Activated CD8-positive, alpha-beta T cell treated with anti-CD3 and anti-CD28 coated beads, Interleukin-2, amount 10 ng/mL, durations not matched to agents 7 days and 5 days (primary cell): ENCODE measurements around the gene KCNG4. TPM values are rescaled to one million over a fixed set of nuclear protein-coding genes. Genes with fewer than 3 reads are reported as not detected.

Experiments used
- ATAC-seq: fragments of 150-1000 bp; cut with Tn5 transposase; one replicate; pipeline ENCODE4 v1.10.0; 2021; ENCODE audit warnings: moderate library complexity
- CTCF ChIA-PET: fragments of 350-600 bp; sonication (Branson Sonifier 250); formaldehyde crosslinking; loops from one replicate; lab custom pipeline; 2021; ENCODE audit warnings: antibody characterized with exemption; lab: Charles Lee
- POLR2A ChIA-PET: fragments of 350-600 bp; sonication (Branson Sonifier 250); formaldehyde crosslinking; loops from one replicate; lab custom pipeline; 2021; ENCODE audit warnings: antibody characterized with exemption; lab: Charles Lee
- DNase-seq: peaks from one replicate; pipeline ENCODE4 v3.0.0-alpha.2; 2020
- H3K27ac Mint-ChIP-seq: one replicate; pipeline ENCODE4 v1.8.0; 2021; ENCODE audit warnings: mild to moderate bottlenecking, mixed read lengths
- H3K27me3 Mint-ChIP-seq: one replicate; pipeline ENCODE4 v1.8.0; 2021; ENCODE audit warnings: low read depth, mixed read lengths
- H3K36me3 Mint-ChIP-seq: one replicate; pipeline ENCODE4 v1.8.0; 2021; ENCODE audit warnings: low read depth, mixed read lengths
- H3K4me1 Mint-ChIP-seq: one replicate; pipeline ENCODE4 v1.8.0; 2021; ENCODE audit warnings: low read depth, mixed read lengths
- H3K4me3 Mint-ChIP-seq: one replicate; pipeline ENCODE4 v1.8.0; 2021; ENCODE audit warnings: mild to moderate bottlenecking, mixed read lengths
- H3K9me3 Mint-ChIP-seq: one replicate; pipeline ENCODE4 v1.8.0; 2022; ENCODE audit warnings: mixed read lengths; ENCODE audit not compliant: insufficient read depth
- total RNA-seq, 2 experiments: library from RNA; stranded (reverse); gene quantifications; one replicate each; pipeline ENCODE4 v1.2.3, GENCODE V29; 2021

Gene KCNG4
- total RNA-seq, 2 experiments from 2014 or later, result not detected

GRCh38 chr16:84260766-84261554 lies 21.1 kb upstream of the KCNG4 start:
- POLR2A ChIA-PET, result no interaction called here
- H3K9me3 Mint-ChIP-seq, result no peaks in the 10 kb centered on the region
- ATAC-seq (no peak), DNase-seq (no peak)
- H3K4me3 Mint-ChIP-seq, result no peak overlapping the region
- peaks cover 9% of the 10 kb centered on the region for H3K27me3 Mint-ChIP-seq
- no peaks in the 10 kb centered on the region for H3K36me3 Mint-ChIP-seq
- no peak overlapping the region for H3K27ac Mint-ChIP-seq
- CTCF ChIA-PET, result no interaction called here
- H3K4me1 Mint-ChIP-seq, result no peaks in the 10 kb centered on the region

GRCh38 chr16:84259691-84260090 lies 19.9 kb upstream of the KCNG4 start:
- H3K27me3 Mint-ChIP-seq, result peaks cover 13% of the 10 kb centered on the region
- ChIA-PET POLR2A (no interaction called here), CTCF (interaction anchor here (1.6 kb wide), 1 partner anchor 73 kb away, joined by 4 read pairs; the partner anchor contains the start of gene TAF1C)
- no peak overlapping the region for H3K27ac Mint-ChIP-seq
- H3K4me3 Mint-ChIP-seq, result no peak overlapping the region
- DNase-seq (no peak), ATAC-seq (no peak)
- H3K9me3 Mint-ChIP-seq, result no peaks in the 10 kb centered on the region
- H3K4me1 Mint-ChIP-seq, result no peaks in the 10 kb centered on the region
- H3K36me3 Mint-ChIP-seq, result no peaks in the 10 kb centered on the region

GRCh38 chr16:84258266-84258665 lies 18.5 kb upstream of the KCNG4 start:
- no peak for DNase-seq
- ChIA-PET POLR2A (no interaction called here), CTCF (no interaction called here)
- peaks cover 17% of the 10 kb centered on the region for H3K27me3 Mint-ChIP-seq
- H3K9me3 Mint-ChIP-seq, result no peaks in the 10 kb centered on the region
- H3K27ac Mint-ChIP-seq, result no peak overlapping the region
- no peaks in the 10 kb centered on the region for H3K36me3 Mint-ChIP-seq
- H3K4me1 Mint-ChIP-seq, result no peaks in the 10 kb centered on the region
- H3K4me3 Mint-ChIP-seq, result no peak overlapping the region
- no peak for ATAC-seq

- peaks cover 19% of the 10 kb centered on the region for H3K27me3 Mint-ChIP-seq
Observed at GRCh38 chr16:84255050-84255810, 15.4 kb upstream of the KCNG4 start.

GRCh38 chr16:84254062-84254461 lies 14.2 kb upstream of the KCNG4 start:
- no peak for ATAC-seq

More at GRCh38 chr16:84255050-84255810, 15.4 kb upstream of the KCNG4 start:
- Mint-ChIP-seq H3K9me3 (no peaks in the 10 kb centered on the region), H3K36me3 (no peaks in the 10 kb centered on the region), H3K4me3 (no peak overlapping the region), H3K4me1 (no peaks in the 10 kb centered on the region), H3K27ac (no peak overlapping the region)
- ATAC-seq (no peak), DNase-seq (no peak)
- POLR2A ChIA-PET, result no interaction called here
- CTCF ChIA-PET, result no interaction called here

GRCh38 chr16:84253173-84253572 lies 13.4 kb upstream of the KCNG4 start:
- no peak overlapping the region for H3K27ac Mint-ChIP-seq
- DNase-seq, result no peak
- no peak for ATAC-seq
- POLR2A ChIA-PET, result no interaction called here
- CTCF ChIA-PET, result no interaction called here
- no peaks in the 10 kb centered on the region for H3K9me3 Mint-ChIP-seq
- peaks cover 17% of the 10 kb centered on the region for H3K27me3 Mint-ChIP-seq
- H3K36me3 Mint-ChIP-seq, result no peaks in the 10 kb centered on the region
- H3K4me1 Mint-ChIP-seq, result no peaks in the 10 kb centered on the region
- H3K4me3 Mint-ChIP-seq, result no peak overlapping the region

More at GRCh38 chr16:84254062-84254461, 14.2 kb upstream of the KCNG4 start:
- no peaks in the 10 kb centered on the region for H3K9me3 Mint-ChIP-seq
- no peak for DNase-seq
- H3K36me3 Mint-ChIP-seq, result no peaks in the 10 kb centered on the region
- no peak overlapping the region for H3K4me3 Mint-ChIP-seq
- H3K27me3 Mint-ChIP-seq, result peaks cover 19% of the 10 kb centered on the region
- no peak overlapping the region for H3K27ac Mint-ChIP-seq
- no peaks in the 10 kb centered on the region for H3K4me1 Mint-ChIP-seq
- POLR2A ChIA-PET, result no interaction called here
- CTCF ChIA-PET, result no interaction called here

GRCh38 chr16:84252184-84252583 lies 12.4 kb upstream of the KCNG4 start:
- Mint-ChIP-seq H3K4me1 (no peaks in the 10 kb centered on the region), H3K27ac (no peak overlapping the region), H3K4me3 (no peak overlapping the region), H3K9me3 (no peaks in the 10 kb centered on the region), H3K27me3 (peaks cover 14% of the 10 kb centered on the region), H3K36me3 (no peaks in the 10 kb centered on the region)
- POLR2A ChIA-PET, result no interaction called here
- DNase-seq (no peak), ATAC-seq (no peak)
- CTCF ChIA-PET, result no interaction called here

- ChIA-PET CTCF (no interaction called here), POLR2A (no interaction called here)
- Mint-ChIP-seq H3K27me3 (peaks cover 7% of the 10 kb centered on the region), H3K4me3 (no peak overlapping the region), H3K4me1 (no peaks in the 10 kb centered on the region), H3K36me3 (no peaks in the 10 kb centered on the region), H3K9me3 (no peaks in the 10 kb centered on the region), H3K27ac (no peak overlapping the region)
- DNase-seq, result no peak
- no peak for ATAC-seq
Observed at GRCh38 chr16:84247844-84248243, 8.0 kb upstream of the KCNG4 start.

- CTCF ChIA-PET, result no interaction called here
- H3K4me1 Mint-ChIP-seq, result no peaks in the 10 kb centered on the region
- H3K36me3 Mint-ChIP-seq, result no peaks in the 10 kb centered on the region
- DNase-seq (no peak), ATAC-seq (no peak)
- POLR2A ChIA-PET, result no interaction called here
- no peak overlapping the region for H3K4me3 Mint-ChIP-seq
- no peak overlapping the region for H3K27ac Mint-ChIP-seq
- no peaks in the 10 kb centered on the region for H3K9me3 Mint-ChIP-seq
- peaks cover 7% of the 10 kb centered on the region for H3K27me3 Mint-ChIP-seq
Observed at GRCh38 chr16:84247331-84247730, 7.5 kb upstream of the KCNG4 start.

GRCh38 chr16:84246679-84247077 lies 6.9 kb upstream of the KCNG4 start:
- H3K4me3 Mint-ChIP-seq, result no peak overlapping the region
- H3K27ac Mint-ChIP-seq, result no peak overlapping the region
- ATAC-seq (no peak), DNase-seq (no peak)
- peaks cover 10% of the 10 kb centered on the region for H3K27me3 Mint-ChIP-seq
- CTCF ChIA-PET, result no interaction called here
- no peaks in the 10 kb centered on the region for H3K36me3 Mint-ChIP-seq
- no peaks in the 10 kb centered on the region for H3K4me1 Mint-ChIP-seq
- POLR2A ChIA-PET, result no interaction called here
- H3K9me3 Mint-ChIP-seq, result no peaks in the 10 kb centered on the region

GRCh38 chr16:84245956-84246678 lies 6.3 kb upstream of the KCNG4 start:
- H3K27me3 Mint-ChIP-seq, result peaks cover 13% of the 10 kb centered on the region
- no peaks in the 10 kb centered on the region for H3K9me3 Mint-ChIP-seq
- no peaks in the 10 kb centered on the region for H3K36me3 Mint-ChIP-seq
- H3K4me3 Mint-ChIP-seq, result no peak overlapping the region
- DNase-seq (no peak), ATAC-seq (no peak)
- CTCF ChIA-PET, result no interaction called here
- POLR2A ChIA-PET, result no interaction called here
- no peak overlapping the region for H3K27ac Mint-ChIP-seq
- no peaks in the 10 kb centered on the region for H3K4me1 Mint-ChIP-seq

GRCh38 chr16:84244728-84245127 lies 4.9 kb upstream of the KCNG4 start:
- DNase-seq, result no peak
- no peak overlapping the region for H3K27ac Mint-ChIP-seq
- no peak overlapping the region for H3K4me3 Mint-ChIP-seq
- no peaks in the 10 kb centered on the region for H3K9me3 Mint-ChIP-seq
- H3K4me1 Mint-ChIP-seq, result no peaks in the 10 kb centered on the region
- peaks cover 16% of the 10 kb centered on the region for H3K27me3 Mint-ChIP-seq
- no peaks in the 10 kb centered on the region for H3K36me3 Mint-ChIP-seq
- ChIA-PET CTCF (interaction anchor here (1.1 kb wide), 1 partner anchor 32 kb away, joined by 4 read pairs; no protein-coding TSS in a partner anchor), POLR2A (no interaction called here)
- no peak for ATAC-seq
